HepG2 (cell line): ENCODE data around the gene ARRDC4. TPM values are rescaled to one million over a fixed set of nuclear protein-coding genes. Genes with fewer than 3 reads are reported as not detected.

ENCODE experiments used
- ATAC-seq: fragments of 200-7000 bp; cut with Tn5 transposase; 3 replicates; pipeline ENCODE4 v1.9.1; 2020; ENCODE audit warnings: mild to moderate bottlenecking, moderate library complexity
- BruUV-seq: library from RNA; stranded (reverse); fragments of 400-500 nt; replicated peaks from 2 replicates; lab custom pipeline; 2021; lab: Mats Ljungman, UMichigan
- CTCF ChIA-PET: fragments of 300-600 bp; formaldehyde crosslinking; extraction: SDS; loops from one replicate; lab custom pipeline; 2021; ENCODE audit warnings: low total read pairs, inconsistent platforms, low intra/inter-chr PET ratio; lab: Yijun Ruan, JAX
- POLR2A ChIA-PET: fragments of 350-600 bp; sonication (Branson Sonifier 250); formaldehyde crosslinking; loops from one replicate; lab custom pipeline; 2020; ENCODE audit warnings: antibody characterized with exemption, inconsistent platforms; lab: Yijun Ruan, JAX
- DNase-seq: peaks from one replicate; pipeline ENCODE4 v3.0.0-alpha.2; 2015; ENCODE audit warnings: low spot score
- FAIRE-seq: peaks from 3 replicates; lab custom pipeline; 2011; peaks lifted over from hg19 to GRCh38; lab: Jason Lieb, UNC
- H2AFZ ChIP-seq: one replicate; pipeline ENCODE4 v1.6.1; 2011; ENCODE audit warnings: low read length, inconsistent platforms
- H3K27ac ChIP-seq: fragments of 300-600 bp; 3 replicates; pipeline ENCODE4 v1.8.0; 2011; ENCODE audit warnings: mixed run types, mild to moderate bottlenecking, mixed read lengths, low read length, inconsistent platforms; ENCODE audit not compliant: insufficient read depth; ENCODE audit errors: extremely low read length
- H3K27me3 ChIP-seq, 2 experiments: fragments of 200-600 bp in 1 of 2; 2 replicates in 1 of 2; 3 replicates in 1 of 2; pipeline versions ENCODE4 v1.6.0 to v1.8.0; 2011; ENCODE audit warnings: low read length in 2 of 2, mild to moderate bottlenecking in 2 of 2, moderate library complexity in 2 of 2, inconsistent platforms in 1 of 2; ENCODE audit not compliant: insufficient read depth in 2 of 2, control insufficient read depth in 1 of 2
- H3K36me3 ChIP-seq, 2 experiments: fragments of 200-600 bp in 1 of 2; replicated peaks in 1 of 2; 2 replicates in 1 of 2; 3 replicates in 1 of 2; pipeline versions ENCODE4 v1.5.1 to v1.8.0; 2011; ENCODE audit warnings: low read length in 2 of 2, inconsistent platforms in 1 of 2; ENCODE audit not compliant: insufficient read depth in 2 of 2, control insufficient read depth in 1 of 2
- H3K4me1 ChIP-seq: 2 replicates; pipeline ENCODE4 v1.5.1; 2012; ENCODE audit warnings: low read length, inconsistent platforms; ENCODE audit not compliant: insufficient read depth
- H3K4me2 ChIP-seq: 2 replicates; pipeline ENCODE4 v1.6.0; 2011; ENCODE audit warnings: low read depth, low read length, inconsistent platforms
- H3K4me3 ChIP-seq, 3 experiments: fragments of 200-600 bp in 1 of 3; sonication (generic), shearing (Covaris generic) in 1 of 3; replicated peaks in 1 of 3; 2 replicates each; pipeline ENCODE4 v1.5.1; 2011 to 2016; ENCODE audit warnings: low read length in 3 of 3, inconsistent platforms in 2 of 3, low read depth in 2 of 3, mild to moderate bottlenecking in 2 of 3, control low read depth in 1 of 3, mixed read lengths in 1 of 3; ENCODE audit not compliant: insufficient read depth in 1 of 3
- H3K79me2 ChIP-seq: one replicate; pipeline ENCODE4 v1.6.1; 2011; ENCODE audit warnings: low read length, inconsistent platforms; ENCODE audit not compliant: insufficient read depth
- H3K9ac ChIP-seq: 2 replicates; pipeline ENCODE4 v1.6.0; 2011; ENCODE audit warnings: mild to moderate bottlenecking, low read depth, low read length, inconsistent platforms; ENCODE audit not compliant: insufficient read depth
- H3K9me3 ChIP-seq: 2 replicates; pipeline ENCODE4 v1.5.1; 2012; ENCODE audit warnings: mild to moderate bottlenecking, low read length
- H4K20me1 ChIP-seq: 2 replicates; pipeline ENCODE4 v1.6.0; 2011; ENCODE audit warnings: inconsistent platforms, mild to moderate bottlenecking, low read length, moderate library complexity; ENCODE audit not compliant: insufficient read depth
- ARID3A ChIP-seq: IDR thresholded peaks from 2 replicates; pipeline ENCODE4 v1.6.1; 2012; ENCODE audit warnings: low read depth, low read length, improper control_type of control experiment
- ELF4 ChIP-seq: sonication (generic); formaldehyde crosslinking; IDR thresholded peaks from 2 replicates; pipeline ENCODE4 v1.5.0; 2020; ENCODE audit warnings: missing genetic modification reagents, mild to moderate bottlenecking, moderate library complexity, borderline replicate concordance
- ELK4 ChIP-seq: sonication (generic); formaldehyde crosslinking; IDR thresholded peaks from 2 replicates; pipeline ENCODE4 v1.9.0; 2021; ENCODE audit warnings: missing genetic modification reagents, borderline replicate concordance
- HIVEP1 ChIP-seq: sonication (generic); formaldehyde crosslinking; IDR thresholded peaks from 2 replicates; pipeline ENCODE4 v1.4.0; 2020; ENCODE audit warnings: mild to moderate bottlenecking, missing genetic modification reagents
- POLR2A ChIP-seq, 2 experiments: IDR thresholded peaks; 2 replicates each; pipeline ENCODE4 v1.6.1; 2011; ENCODE audit warnings: low read depth in 2 of 2, low read length in 2 of 2, mild to moderate bottlenecking in 1 of 2, moderate library complexity in 1 of 2; ENCODE audit not compliant: insufficient read depth in 1 of 2
- RFXANK ChIP-seq: IDR thresholded peaks from 2 replicates; pipeline ENCODE4 v1.6.1; 2016
- SSRP1 ChIP-seq: IDR thresholded peaks from 2 replicates; pipeline ENCODE4 v1.6.1; 2016; ENCODE audit warnings: control low read depth
- TSC22D2 ChIP-seq: sonication (generic); formaldehyde crosslinking; IDR thresholded peaks from 2 replicates; pipeline ENCODE4 v1.5.1; 2020; ENCODE audit warnings: missing genetic modification reagents, mild to moderate bottlenecking, borderline replicate concordance
- U2AF2 ChIP-seq: fragments of 200-400 bp; formaldehyde crosslinking; IDR thresholded peaks from 2 replicates; pipeline ENCODE4 v1.6.1; 2017; ENCODE audit warnings: low read depth, mild to moderate bottlenecking, low read length
- ZMAT3 ChIP-seq: sonication (generic); formaldehyde crosslinking; conservative IDR thresholded peaks from 2 replicates; pipeline ENCODE4 v1.7.0; 2021; ENCODE audit warnings: missing genetic modification reagents
- ZNF451 ChIP-seq: sonication (generic); formaldehyde crosslinking; IDR thresholded peaks from 2 replicates; pipeline ENCODE4 v1.5.0; 2020; ENCODE audit warnings: mild to moderate bottlenecking, missing genetic modification reagents
- ZNF460 ChIP-seq: sonication (generic); formaldehyde crosslinking; IDR thresholded peaks from 2 replicates; pipeline ENCODE4 v1.5.1; 2020; ENCODE audit warnings: missing genetic modification reagents, mild to moderate bottlenecking, borderline replicate concordance
- ZNF496 ChIP-seq: sonication (generic); formaldehyde crosslinking; IDR thresholded peaks from 2 replicates; pipeline ENCODE4 v1.8.1; 2023; ENCODE audit warnings: mild to moderate bottlenecking, moderate library complexity, missing genetic modification reagents; ENCODE audit not compliant: insufficient replicate concordance
- ZNF710 ChIP-seq: sonication (generic); formaldehyde crosslinking; IDR thresholded peaks from 2 replicates; pipeline ENCODE4 v1.5.0; 2020; ENCODE audit warnings: mild to moderate bottlenecking, missing genetic modification reagents, borderline replicate concordance
- ZSCAN30 ChIP-seq: sonication (generic); formaldehyde crosslinking; IDR thresholded peaks from 2 replicates; pipeline ENCODE4 v1.5.0; 2020; ENCODE audit warnings: mild to moderate bottlenecking, missing genetic modification reagents
- WGBS: methylation state at CpG from one replicate; pipeline ENCODE4 v1.1.6; 2017; ENCODE audit warnings: low lambda C conversion rate; 5-methylcytosine and 5-hydroxymethylcytosine counted together
- in situ Hi-C: cut with HindIII; loops from 2 replicates; pipeline ENCODE4 v1.10.0; 2017; ENCODE audit warnings: low pct_unique_long_range_greater_than_20kb; ENCODE audit not compliant: extremely low pct_ligation_motif_present
- intact Hi-C: fragments of 100-400 bp; cut with micrococcal nuclease; formaldehyde crosslinking; loops from one replicate; pipeline ENCODE4 v1.10.0; 2022; ENCODE audit not compliant: unreplicated experiment
- polyA plus RNA-seq, 8 experiments: library from polyadenylated mRNA; depleted of rRNA in 3 of 8; stranded (reverse) in 7 of 8; unstranded in 1 of 8; fragments of >200 nt; fragmentation: Illumina TruSeq in 4 of 8; extraction: Trizol in 4 of 8; gene quantifications; 2 replicates each; pipeline versions ENCODE4 v1.2.1 to v1.2.3, GENCODE V29; 2011 to 2016; ENCODE audit warnings: low read depth in 4 of 8, missing spikeins in 1 of 8, mixed read lengths in 1 of 8; ENCODE audit not compliant: insufficient read depth in 1 of 8
- total RNA-seq, 5 experiments: library from RNA; depleted of rRNA; stranded (reverse); fragments of >200 nt; fragmentation: Illumina TruSeq; extraction: Trizol; gene quantifications; 2 replicates each; pipeline ENCODE4 v1.2.3, GENCODE V29; 2016; ENCODE audit warnings: low read depth in 1 of 5
- TF ChIP-seq, protein P1 (sequence below): sonication (generic); formaldehyde crosslinking; IDR thresholded peaks from 2 replicates; pipeline ENCODE4 v1.4.0; 2020; ENCODE audit warnings: missing genetic modification reagents, low read depth, mild to moderate bottlenecking, borderline replicate concordance
- TF ChIP-seq, protein P2 (sequence below): sonication (generic); formaldehyde crosslinking; IDR thresholded peaks from 2 replicates; pipeline ENCODE4 v1.4.0; 2020; ENCODE audit warnings: missing genetic modification reagents
- TF ChIP-seq, protein P3 (sequence below): sonication (generic); formaldehyde crosslinking; IDR thresholded peaks from 2 replicates; pipeline ENCODE4 v1.4.0; 2020; ENCODE audit warnings: missing genetic modification reagents

The ARRDC4 gene
- total and polyA plus RNA-seq, 2 of the 13 experiments (the other 11 are each of a cell fraction or from before 2014, with no cell fraction given): 1.5 to 2.5 TPM

DNA sequence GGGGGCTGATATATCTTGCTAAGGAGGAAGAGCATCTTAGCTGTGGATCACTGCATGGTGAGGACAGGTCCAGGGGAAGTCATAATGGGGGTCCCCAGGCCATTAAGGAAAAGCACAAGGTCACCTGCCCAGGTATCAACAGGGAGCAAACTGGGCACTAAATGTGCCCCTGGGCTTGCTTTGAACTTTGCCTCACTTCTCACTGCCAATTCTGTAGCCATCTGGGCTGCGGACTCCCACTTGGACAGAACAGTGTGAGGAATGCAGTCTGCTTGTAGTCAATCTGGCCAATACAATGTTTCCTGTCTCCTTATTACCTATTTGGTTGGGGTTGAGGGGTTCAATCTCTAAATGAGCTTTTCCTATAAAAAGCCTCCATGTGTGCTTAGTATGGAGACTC is 21.3 kb downstream of the ARRDC4 start (continued):
- TF ChIP-seq ELF4 (CRISPR knock-in tag): no peak
- TF ChIP-seq, protein P1, sequence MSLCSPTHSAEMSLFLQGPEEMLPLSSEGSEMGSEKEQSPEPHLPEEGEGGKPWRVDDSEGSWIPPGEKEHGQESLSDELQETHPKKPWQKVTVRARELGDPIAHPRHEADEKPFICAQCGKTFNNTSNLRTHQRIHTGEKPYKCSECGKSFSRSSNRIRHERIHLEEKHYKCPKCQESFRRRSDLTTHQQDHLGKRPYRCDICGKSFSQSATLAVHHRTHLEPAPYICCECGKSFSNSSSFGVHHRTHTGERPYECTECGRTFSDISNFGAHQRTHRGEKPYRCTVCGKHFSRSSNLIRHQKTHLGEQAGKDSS (CRISPR knock-in tag): no peak
- no peak for TF ChIP-seq ELK4
- no peak for TF ChIP-seq SSRP1 (CRISPR knock-in tag)
- no peak for TF ChIP-seq POLR2A (IDR thresholded peaks at IDR 0.05; ENCODE audit: insufficient read depth in 1 of 2, low read depth in 2 of 2, low read length in 2 of 2)

GRCh38 chr15:97984157-97984556 is 23.7 kb downstream of the ARRDC4 start:
- H3K27me3 ChIP-seq: no peaks in the 10 kb centered on the region
- FAIRE-seq: no peak
- peaks cover 22% of the 10 kb centered on the region for H3K9me3 ChIP-seq
- no peak overlapping the region for H3K4me2 ChIP-seq
- CTCF ChIA-PET: no interaction called here
- H3K4me1 ChIP-seq: peaks cover 6% of the 10 kb centered on the region
- H3K79me2 ChIP-seq: no peaks in the 10 kb centered on the region
- no peak overlapping the region for H2AFZ ChIP-seq
- no peak for TF ChIP-seq HIVEP1
- no peak for TF ChIP-seq ZNF496 (CRISPR knock-in tag)
- TF ChIP-seq ARID3A: no peak
- TF ChIP-seq, protein P2, sequence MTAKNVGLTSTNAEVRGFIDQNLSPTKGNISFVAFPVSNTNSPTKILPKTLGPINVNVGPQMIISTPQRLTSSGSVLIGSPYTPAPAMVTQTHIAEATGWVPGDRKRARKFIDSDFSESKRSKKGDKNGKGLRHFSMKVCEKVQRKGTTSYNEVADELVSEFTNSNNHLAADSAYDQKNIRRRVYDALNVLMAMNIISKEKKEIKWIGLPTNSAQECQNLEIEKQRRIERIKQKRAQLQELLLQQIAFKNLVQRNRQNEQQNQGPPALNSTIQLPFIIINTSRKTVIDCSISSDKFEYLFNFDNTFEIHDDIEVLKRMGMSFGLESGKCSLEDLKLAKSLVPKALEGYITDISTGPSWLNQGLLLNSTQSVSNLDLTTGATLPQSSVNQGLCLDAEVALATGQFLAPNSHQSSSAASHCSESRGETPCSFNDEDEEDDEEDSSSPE (CRISPR knock-in tag): no peak
- no peak for TF ChIP-seq ZSCAN30 (CRISPR knock-in tag)
- no peak for TF ChIP-seq TSC22D2 (CRISPR knock-in tag)
- no peak for TF ChIP-seq ZMAT3 (CRISPR knock-in tag)
- TF ChIP-seq ZNF710 (CRISPR knock-in tag): no peak
- TF ChIP-seq ZNF460: no peak
- no peak for TF ChIP-seq U2AF2
- no peak for TF ChIP-seq RFXANK (CRISPR knock-in tag)
- no peak for TF ChIP-seq ZNF451
- TF ChIP-seq, protein P3, sequence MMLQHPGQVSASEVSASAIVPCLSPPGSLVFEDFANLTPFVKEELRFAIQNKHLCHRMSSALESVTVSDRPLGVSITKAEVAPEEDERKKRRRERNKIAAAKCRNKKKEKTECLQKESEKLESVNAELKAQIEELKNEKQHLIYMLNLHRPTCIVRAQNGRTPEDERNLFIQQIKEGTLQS (CRISPR knock-in tag): no peak
- intact Hi-C loops: no loop called here
- H3K9ac ChIP-seq: no peak overlapping the region
- POLR2A ChIA-PET: no interaction called here
- BruUV-seq: no TSS peak
- no peak overlapping the region for H3K27ac ChIP-seq
- ATAC-seq: no peak
- no peak overlapping the region for H3K4me3 ChIP-seq
- in situ Hi-C loops: no loop called here
- no peaks in the 10 kb centered on the region for H3K36me3 ChIP-seq
- 0% methylated on average over 1 of the region's 1 CpG for WGBS
- H4K20me1 ChIP-seq: no peaks in the 10 kb centered on the region
- DNase-seq: no peak
